ENCODE results near the gene WDR31. TPM values are rescaled to one million over a fixed set of nuclear protein-coding genes. Genes with fewer than 3 reads are reported as not detected.
A peak's percentile ranks its signal among the peaks of the same experiment; 100 is the strongest.

Gene WDR31
- polyA plus RNA-seq, 3 donors = 0.05 to 0.11 TPM; not detected in 1

GRCh38 chr9:113269355-113269754 is 70.7 kb downstream of the WDR31 start:
- DNase-seq = no peak
- intact Hi-C loops (cut with micrococcal nuclease) = no loop called here
- peaks cover 54 to 76% of the 10 kb centered on the region in 2 donors for H3K36me3 Mint-ChIP-seq
- peaks cover 3% of the 10 kb centered on the region for H3K4me1 Mint-ChIP-seq
- Histone ChIP-seq H3K4me2 (replicated peaks; ENCODE audit: extremely low read depth, low read length, poor library complexity, severe bottlenecking) (no peak overlapping the region), H3K27ac (ENCODE audit: low read depth in 1 of 2, low read length in 2 of 2) (no peak overlapping the region), H3K9ac (ENCODE audit: insufficient read depth, low read length, poor library complexity, severe bottlenecking) (no peak overlapping the region), H2AFZ (ENCODE audit: insufficient read depth, low read depth, low read length, poor library complexity, severe bottlenecking) (no peak overlapping the region), H3K4me3 (replicated peaks in 1 of 3; ENCODE audit: low read depth in 2 of 3, low read length in 3 of 3) (no peak overlapping the region), H3K4me1 (ENCODE audit: control insufficient read depth in 1 of 2, insufficient read depth in 2 of 2, low read length in 2 of 2) (peaks cover 0 to 5% of the 10 kb centered on the region in 2 donors), H3K9me3 (replicated peaks in 1 of 2; ENCODE audit: control insufficient read depth in 1 of 2, insufficient read depth in 1 of 2, low read length in 2 of 2) (no peaks in the 10 kb centered on the region), H3K27me3 (ENCODE audit: control insufficient read depth in 2 of 2, insufficient read depth in 2 of 2, low read length in 2 of 2) (no peaks in the 10 kb centered on the region), H3K79me2 (ENCODE audit: insufficient read depth, low read length) (peaks cover 11% of the 10 kb centered on the region), H4K20me1 (ENCODE audit: insufficient read depth, low read length) (peaks cover 8% of the 10 kb centered on the region), H3K36me3 (replicated peaks in 1 of 2; ENCODE audit: control insufficient read depth in 1 of 2, insufficient read depth in 2 of 2, low read length in 2 of 2) (peaks cover 59 to 82% of the 10 kb centered on the region in 2 donors)
- H3K4me3 Mint-ChIP-seq = no peak overlapping the region
- no peak for TF ChIP-seq CTCF (IDR thresholded peaks at IDR 0.05)
- H3K27me3 Mint-ChIP-seq (ENCODE audit: low read depth in 3 of 3) = no peaks in the 10 kb centered on the region
- WGBS (ENCODE audit: insufficient coverage) = no CpG with 5 or more reads among the region's 2 CpGs
- peaks cover 0 to 1% (median 0%) of the 10 kb centered on the region in 7 donors for H3K9me3 Mint-ChIP-seq
- H3K27ac Mint-ChIP-seq = peak overlapping the region in 1 of 7 donors; percentile 26

GRCh38 chr9:113267911-113268566 is 72.0 kb downstream of the WDR31 start:
- Histone ChIP-seq H3K9ac (ENCODE audit: insufficient read depth, low read length, poor library complexity, severe bottlenecking) (no peak overlapping the region), H3K27ac (ENCODE audit: low read depth in 1 of 2, low read length in 2 of 2) (no peak overlapping the region), H3K4me1 (ENCODE audit: control insufficient read depth in 1 of 2, insufficient read depth in 2 of 2, low read length in 2 of 2) (no peaks in the 10 kb centered on the region), H3K4me3 (replicated peaks in 1 of 3; ENCODE audit: low read depth in 2 of 3, low read length in 3 of 3) (no peak overlapping the region), H3K36me3 (replicated peaks in 1 of 2; ENCODE audit: control insufficient read depth in 1 of 2, insufficient read depth in 2 of 2, low read length in 2 of 2) (peaks cover 55 to 84% of the 10 kb centered on the region in 2 donors), H4K20me1 (ENCODE audit: insufficient read depth, low read length) (no peaks in the 10 kb centered on the region), H3K4me2 (replicated peaks; ENCODE audit: extremely low read depth, low read length, poor library complexity, severe bottlenecking) (no peak overlapping the region), H3K79me2 (ENCODE audit: insufficient read depth, low read length) (no peaks in the 10 kb centered on the region), H2AFZ (ENCODE audit: insufficient read depth, low read depth, low read length, poor library complexity, severe bottlenecking) (no peak overlapping the region), H3K27me3 (ENCODE audit: control insufficient read depth in 2 of 2, insufficient read depth in 2 of 2, low read length in 2 of 2) (no peaks in the 10 kb centered on the region), H3K9me3 (replicated peaks in 1 of 2; ENCODE audit: control insufficient read depth in 1 of 2, insufficient read depth in 1 of 2, low read length in 2 of 2) (no peaks in the 10 kb centered on the region)
- Mint-ChIP-seq H3K4me1 (no peaks in the 10 kb centered on the region), H3K9me3 (peaks cover 0 to 1% (median 0%) of the 10 kb centered on the region in 7 donors), H3K36me3 (peaks cover 56 to 77% of the 10 kb centered on the region in 2 donors), H3K27ac (peak overlapping the region in 2 of 7 donors; percentile 52 to 60), H3K4me3 (no peak overlapping the region), H3K27me3 (ENCODE audit: low read depth in 3 of 3) (no peaks in the 10 kb centered on the region)
- TF ChIP-seq CTCF (IDR thresholded peaks at IDR 0.05) = no peak
- no CpG with 5 or more reads among the region's 4 CpGs for WGBS (ENCODE audit: insufficient coverage)
- no peak for DNase-seq
- intact Hi-C loops (cut with micrococcal nuclease) = no loop called here

All from CD14-positive monocyte (primary cell).